HCT116 (cell line): ENCODE results near the gene GALNT16. TPM values are rescaled to one million over a fixed set of nuclear protein-coding genes. Genes with fewer than 3 reads are reported as not detected.

Experiments
- ATAC-seq: fragments of 200-7000 bp; cut with Tn5 transposase; 2 replicates; pipeline ENCODE4 v1.9.1; 2020; ENCODE audit warnings: mild to moderate bottlenecking, moderate library complexity
- BruUV-seq: library from RNA; stranded (reverse); fragments of 400-500 nt; replicated peaks from 2 replicates; lab custom pipeline; 2021; lab: Mats Ljungman, UMichigan
- CTCF ChIA-PET: fragments of 300-600 bp; sonication (Branson Sonifier 250); formaldehyde crosslinking; loops from one replicate; lab custom pipeline; 2021; ENCODE audit warnings: antibody characterized with exemption; lab: Charles Lee
- POLR2A ChIA-PET: fragments of 300-600, 350-600 bp; sonication (Branson Sonifier 250); formaldehyde crosslinking; loops from one replicate; lab custom pipeline; 2021; ENCODE audit warnings: antibody characterized with exemption; lab: Charles Lee
- RAD21 ChIA-PET, 2 experiments: fragments of 300-600 bp; sonication (Branson Sonifier 250); formaldehyde crosslinking; loops; one replicate each; lab custom pipeline; 2023; ENCODE audit warnings: low total read pairs in 2 of 2; ENCODE audit not compliant: uncharacterized antibody in 2 of 2, unreplicated experiment in 2 of 2, low non-redundant PET in 1 of 2; lab: Charles Lee
- DNase-seq: peaks from one replicate; pipeline ENCODE4 v3.0.0-alpha.2; 2010; ENCODE audit warnings: low read depth, low spot score
- H2AFZ ChIP-seq: fragments of 200-600 bp; shearing (Covaris generic), sonication (generic); 2 replicates; pipeline ENCODE4 v1.6.1; 2017; ENCODE audit warnings: low read depth, mixed run types, mixed read lengths, antibody characterized with exemption, low read length; ENCODE audit not compliant: poor library complexity, severe bottlenecking
- H3K27ac ChIP-seq: 2 replicates; pipeline ENCODE4 v1.5.1; 2012; ENCODE audit warnings: low read depth, low read length
- H3K27me3 ChIP-seq: fragments of 200-600 bp; sonication (generic); 2 replicates; pipeline ENCODE4 v1.6.1; 2016; ENCODE audit warnings: mixed run types, low read length, mixed read lengths; ENCODE audit not compliant: insufficient read depth
- H3K36me3 ChIP-seq, 2 experiments: fragments of 200-500 bp in 1 of 2; fragments of 200-600 bp in 1 of 2; sonication (Bioruptor generic) in 1 of 2; sonication (generic) in 1 of 2; 2 replicates each; pipeline versions ENCODE4 v1.5.1 to v1.6.1; 2014 to 2016; ENCODE audit warnings: low read length in 2 of 2, inconsistent platforms in 1 of 2, mixed read lengths in 1 of 2, mixed run types in 1 of 2; ENCODE audit not compliant: insufficient read depth in 2 of 2, control insufficient read depth in 1 of 2
- H3K4me1 ChIP-seq, 2 experiments: fragments of 200-600 bp in 1 of 2; sonication (generic) in 1 of 2; 2 replicates each; pipeline versions ENCODE4 v1.5.1 to v1.6.1; 2012 to 2017; ENCODE audit warnings: low read length in 2 of 2, inconsistent platforms in 1 of 2, mild to moderate bottlenecking in 1 of 2, mixed read lengths in 1 of 2, mixed run types in 1 of 2, moderate library complexity in 1 of 2; ENCODE audit not compliant: insufficient read depth in 2 of 2, control insufficient read depth in 1 of 2
- H3K4me2 ChIP-seq: fragments of 200-600 bp; sonication (generic); 2 replicates; pipeline ENCODE4 v1.6.1; 2017; ENCODE audit warnings: mixed run types, low read length, mixed read lengths
- H3K4me3 ChIP-seq, 2 experiments: fragments of 200-600 bp in 1 of 2; sonication (generic) in 1 of 2; replicated peaks in 1 of 2; 2 replicates each; pipeline ENCODE4 v1.5.1; 2011 to 2016; ENCODE audit warnings: low read length in 2 of 2, control low read depth in 1 of 2, low read depth in 1 of 2, mild to moderate bottlenecking in 1 of 2, mixed read lengths in 1 of 2, mixed run types in 1 of 2
- H3K79me2 ChIP-seq: fragments of 200-600 bp; sonication (generic); 2 replicates; pipeline ENCODE4 v1.6.1; 2017; ENCODE audit warnings: mild to moderate bottlenecking, mixed run types, low read length, moderate library complexity, mixed read lengths; ENCODE audit not compliant: insufficient read depth
- H3K9ac ChIP-seq: fragments of 200-600 bp; sonication (generic); 2 replicates; pipeline ENCODE4 v1.6.1; 2016; ENCODE audit warnings: low read length, mixed read lengths
- H3K9me2 ChIP-seq: fragments of 200-600 bp; sonication (generic), shearing (Covaris generic); 2 replicates; pipeline ENCODE4 v1.6.1; 2017; ENCODE audit warnings: mixed run types, mild to moderate bottlenecking, moderate library complexity; ENCODE audit not compliant: insufficient read depth
- H3K9me3 ChIP-seq, 2 experiments: fragments of 200-500 bp in 1 of 2; fragments of 200-600 bp in 1 of 2; sonication (Bioruptor generic) in 1 of 2; sonication (generic) in 1 of 2; 2 replicates each; pipeline ENCODE4 v1.6.1; 2014 to 2017; ENCODE audit warnings: low read length in 2 of 2, mixed read lengths in 2 of 2, inconsistent platforms in 1 of 2, low read depth in 1 of 2, mild to moderate bottlenecking in 1 of 2, mixed run types in 1 of 2, moderate library complexity in 1 of 2; ENCODE audit not compliant: control insufficient read depth in 1 of 2, insufficient read depth in 1 of 2
- H4K20me1 ChIP-seq: fragments of 200-600 bp; sonication (generic), shearing (Covaris generic); 2 replicates; pipeline ENCODE4 v1.6.1; 2017; ENCODE audit warnings: mixed run types, mild to moderate bottlenecking, moderate library complexity; ENCODE audit not compliant: insufficient read depth
- CBX3 ChIP-seq: IDR thresholded peaks from 2 replicates; pipeline ENCODE4 v1.6.1; 2012; ENCODE audit warnings: low read depth
- CEBPB ChIP-seq: IDR thresholded peaks from 2 replicates; pipeline ENCODE4 v1.6.1; 2012; ENCODE audit warnings: low read depth
- EZH2 ChIP-seq: fragments of 200-600 bp; sonication (generic); IDR thresholded peaks from 2 replicates; pipeline ENCODE4 v1.6.1; 2017; ENCODE audit warnings: antibody characterized with exemption, mixed run types
- POLR2A ChIP-seq: IDR thresholded peaks from 2 replicates; pipeline ENCODE4 v1.7.0; 2011; ENCODE audit warnings: borderline replicate concordance; ENCODE audit not compliant: insufficient read depth, insufficient read length; ENCODE audit errors: extremely low read depth
- POLR2AphosphoS5 ChIP-seq: IDR thresholded peaks from 2 replicates; pipeline ENCODE4 v1.6.1; 2011; ENCODE audit warnings: mild to moderate bottlenecking, low read depth, low read length, moderate library complexity
- RAD21 ChIP-seq: IDR thresholded peaks from 2 replicates; pipeline ENCODE4 v1.6.1; 2012; ENCODE audit warnings: low read depth, mild to moderate bottlenecking
- SIN3A ChIP-seq: IDR thresholded peaks from 2 replicates; pipeline ENCODE4 v1.6.1; 2012; ENCODE audit warnings: low read depth
- ZFX ChIP-seq: fragments of 450-650 bp; IDR thresholded peaks from 2 replicates; pipeline ENCODE4 v1.6.1; 2017
- intact Hi-C: fragments of 100-400 bp; cut with micrococcal nuclease; formaldehyde crosslinking; loops from 2 replicates; pipeline ENCODE4 v1.10.0; 2022
- total RNA-seq: library from RNA; stranded (reverse); gene quantifications from one replicate; pipeline ENCODE4 v1.2.1, GENCODE V29; 2021; ENCODE audit not compliant: unreplicated experiment
- TF ChIP-seq, protein P1 (sequence below), 3 experiments: fragments of 200-600 bp in 1 of 3; sonication (generic) in 1 of 3; IDR thresholded peaks in 2 of 3; conservative IDR thresholded peaks in 1 of 3; 2 replicates each; pipeline ENCODE4 v1.5.1; 2012 to 2017; ENCODE audit warnings: low read depth in 2 of 3, low read length in 2 of 3, antibody characterized with exemption in 1 of 3, borderline replicate concordance in 1 of 3, control low read depth in 1 of 3, mild to moderate bottlenecking in 1 of 3, mixed read lengths in 1 of 3, mixed run types in 1 of 3, moderate library complexity in 1 of 3; ENCODE audit not compliant: insufficient read depth in 1 of 3
- TF ChIP-seq, protein P2 (sequence below): IDR thresholded peaks from 2 replicates; pipeline ENCODE4 v1.6.1; 2012
- TF ChIP-seq, protein P3 (sequence below): IDR thresholded peaks from 2 replicates; pipeline ENCODE4 v1.6.1; 2012; ENCODE audit warnings: low read depth

GALNT16 gene
- total RNA-seq, 1 experiment from 2014 or later: 0.32 TPM

DNA sequence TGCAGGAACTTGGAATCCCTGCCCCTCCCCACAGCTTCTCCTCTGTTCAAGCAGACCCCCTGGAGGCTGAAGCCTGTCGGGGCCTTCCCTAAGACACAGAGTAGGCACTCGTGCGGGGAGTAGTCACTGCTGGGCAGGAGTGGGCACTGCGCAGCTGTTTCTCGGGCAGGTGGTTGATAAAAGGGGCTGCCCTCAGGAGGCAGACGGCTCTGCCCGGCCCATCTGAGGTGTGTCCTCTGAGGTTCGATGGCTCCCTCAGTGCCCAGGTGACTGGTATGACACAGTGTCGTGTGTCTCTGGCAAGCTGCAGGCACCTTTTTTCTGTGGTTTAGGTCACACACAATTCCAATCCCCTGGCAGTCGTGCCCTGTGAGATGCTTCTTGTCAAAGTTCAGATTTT is 10.1 kb downstream of the GALNT16 start:
- Histone ChIP-seq H3K9me2 (no peaks in the 10 kb centered on the region), H3K27ac (no peak overlapping the region), H4K20me1 (no peaks in the 10 kb centered on the region), H2AFZ (no peak overlapping the region), H3K4me1 (no peaks in the 10 kb centered on the region), H3K27me3 (no peaks in the 10 kb centered on the region), H3K9me3 (no peaks in the 10 kb centered on the region), H3K9ac (no peak overlapping the region), H3K79me2 (no peaks in the 10 kb centered on the region), H3K36me3 (no peaks in the 10 kb centered on the region), H3K4me3 (no peak overlapping the region), H3K4me2 (no peak overlapping the region)
- no TSS peak for BruUV-seq
- RAD21 ChIA-PET: no interaction called here
- no peak for ATAC-seq
- CTCF ChIA-PET: no interaction called here
- intact Hi-C loops: no loop called here
- DNase-seq: no peak
- TF ChIP-seq CEBPB: no peak
- POLR2A ChIA-PET: no interaction called here

DNA sequence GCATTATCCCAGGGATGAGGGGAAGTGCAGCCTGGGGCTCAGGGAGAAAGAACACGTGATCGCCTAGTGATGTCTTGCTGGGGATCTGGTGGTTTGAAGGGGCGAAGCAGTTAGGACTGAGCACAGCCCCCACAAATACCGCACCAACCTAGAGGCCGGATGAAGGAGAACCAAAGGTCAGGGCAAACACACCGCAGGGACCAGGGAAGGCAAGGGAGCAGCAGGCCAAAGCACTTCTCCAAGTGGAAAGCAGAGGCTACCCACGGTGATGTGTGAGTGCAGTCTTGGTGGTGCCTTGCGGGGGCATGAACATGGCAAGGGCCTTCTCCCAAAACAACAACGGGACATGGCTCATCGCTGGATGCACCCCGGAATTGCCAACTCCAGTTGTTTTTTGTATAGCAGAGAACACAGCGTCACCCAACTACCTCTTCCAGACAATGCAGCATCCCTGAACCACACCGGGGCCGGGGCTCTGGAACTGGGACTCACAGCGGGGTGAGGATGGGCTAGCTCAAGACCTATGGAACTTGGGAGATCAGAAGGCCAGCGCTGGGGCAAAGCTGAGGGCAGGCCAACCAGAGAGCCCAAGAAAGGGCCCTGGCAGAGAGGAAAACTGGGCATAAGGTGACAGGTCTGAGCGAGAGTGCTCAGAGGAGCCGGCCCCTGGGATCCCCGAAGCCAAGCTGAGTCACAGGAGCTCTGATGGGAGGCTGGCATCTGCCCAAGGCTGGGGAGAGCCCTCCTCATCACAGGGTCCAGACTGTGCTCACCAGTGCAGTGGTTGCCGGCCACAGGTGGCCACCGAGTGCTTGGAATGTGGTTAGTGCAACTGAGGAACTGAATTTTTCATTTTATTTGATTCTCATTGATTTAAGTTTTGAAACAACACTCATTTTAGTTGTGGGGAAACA is 11.1 kb downstream of the GALNT16 start:
- no peaks in the 10 kb centered on the region for H4K20me1 ChIP-seq
- H3K9me3 ChIP-seq: no peaks in the 10 kb centered on the region
- H3K27ac ChIP-seq: no peak overlapping the region
- BruUV-seq: no TSS peak
- DNase-seq (no peak), ATAC-seq (no peak; the same call in 1 of the 2 replicates)
- RAD21 ChIA-PET: no interaction called here
- H3K4me2 ChIP-seq: no peak overlapping the region
- CTCF ChIA-PET: no interaction called here
- no peaks in the 10 kb centered on the region for H3K79me2 ChIP-seq
- POLR2A ChIA-PET: no interaction called here
- H3K27me3 ChIP-seq: no peaks in the 10 kb centered on the region
- intact Hi-C loops: no loop called here
- H3K4me1 ChIP-seq: no peaks in the 10 kb centered on the region
- H3K9me2 ChIP-seq: no peaks in the 10 kb centered on the region
- no peak overlapping the region for H3K9ac ChIP-seq
- H2AFZ ChIP-seq: no peak overlapping the region
- H3K36me3 ChIP-seq: no peaks in the 10 kb centered on the region
- H3K4me3 ChIP-seq: no peak overlapping the region
- TF ChIP-seq, protein P1, sequence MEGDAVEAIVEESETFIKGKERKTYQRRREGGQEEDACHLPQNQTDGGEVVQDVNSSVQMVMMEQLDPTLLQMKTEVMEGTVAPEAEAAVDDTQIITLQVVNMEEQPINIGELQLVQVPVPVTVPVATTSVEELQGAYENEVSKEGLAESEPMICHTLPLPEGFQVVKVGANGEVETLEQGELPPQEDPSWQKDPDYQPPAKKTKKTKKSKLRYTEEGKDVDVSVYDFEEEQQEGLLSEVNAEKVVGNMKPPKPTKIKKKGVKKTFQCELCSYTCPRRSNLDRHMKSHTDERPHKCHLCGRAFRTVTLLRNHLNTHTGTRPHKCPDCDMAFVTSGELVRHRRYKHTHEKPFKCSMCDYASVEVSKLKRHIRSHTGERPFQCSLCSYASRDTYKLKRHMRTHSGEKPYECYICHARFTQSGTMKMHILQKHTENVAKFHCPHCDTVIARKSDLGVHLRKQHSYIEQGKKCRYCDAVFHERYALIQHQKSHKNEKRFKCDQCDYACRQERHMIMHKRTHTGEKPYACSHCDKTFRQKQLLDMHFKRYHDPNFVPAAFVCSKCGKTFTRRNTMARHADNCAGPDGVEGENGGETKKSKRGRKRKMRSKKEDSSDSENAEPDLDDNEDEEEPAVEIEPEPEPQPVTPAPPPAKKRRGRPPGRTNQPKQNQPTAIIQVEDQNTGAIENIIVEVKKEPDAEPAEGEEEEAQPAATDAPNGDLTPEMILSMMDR (IDR thresholded peaks at IDR 0.05 in 2 of 3, conservative IDR thresholded peaks at IDR 0.05 in 1 of 3; ENCODE audit: borderline replicate concordance in 1 of 3, insufficient read depth in 1 of 3, low read depth in 2 of 3, low read length in 2 of 3): no peak
- TF ChIP-seq RAD21 (no peak), CBX3 (no peak), POLR2AphosphoS5 (no peak), POLR2A (no peak), ZFX (no peak), EZH2 (no peak), SIN3A (no peak)
- TF ChIP-seq, protein P2, sequence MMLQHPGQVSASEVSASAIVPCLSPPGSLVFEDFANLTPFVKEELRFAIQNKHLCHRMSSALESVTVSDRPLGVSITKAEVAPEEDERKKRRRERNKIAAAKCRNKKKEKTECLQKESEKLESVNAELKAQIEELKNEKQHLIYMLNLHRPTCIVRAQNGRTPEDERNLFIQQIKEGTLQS: no peak
- TF ChIP-seq, protein P3, sequence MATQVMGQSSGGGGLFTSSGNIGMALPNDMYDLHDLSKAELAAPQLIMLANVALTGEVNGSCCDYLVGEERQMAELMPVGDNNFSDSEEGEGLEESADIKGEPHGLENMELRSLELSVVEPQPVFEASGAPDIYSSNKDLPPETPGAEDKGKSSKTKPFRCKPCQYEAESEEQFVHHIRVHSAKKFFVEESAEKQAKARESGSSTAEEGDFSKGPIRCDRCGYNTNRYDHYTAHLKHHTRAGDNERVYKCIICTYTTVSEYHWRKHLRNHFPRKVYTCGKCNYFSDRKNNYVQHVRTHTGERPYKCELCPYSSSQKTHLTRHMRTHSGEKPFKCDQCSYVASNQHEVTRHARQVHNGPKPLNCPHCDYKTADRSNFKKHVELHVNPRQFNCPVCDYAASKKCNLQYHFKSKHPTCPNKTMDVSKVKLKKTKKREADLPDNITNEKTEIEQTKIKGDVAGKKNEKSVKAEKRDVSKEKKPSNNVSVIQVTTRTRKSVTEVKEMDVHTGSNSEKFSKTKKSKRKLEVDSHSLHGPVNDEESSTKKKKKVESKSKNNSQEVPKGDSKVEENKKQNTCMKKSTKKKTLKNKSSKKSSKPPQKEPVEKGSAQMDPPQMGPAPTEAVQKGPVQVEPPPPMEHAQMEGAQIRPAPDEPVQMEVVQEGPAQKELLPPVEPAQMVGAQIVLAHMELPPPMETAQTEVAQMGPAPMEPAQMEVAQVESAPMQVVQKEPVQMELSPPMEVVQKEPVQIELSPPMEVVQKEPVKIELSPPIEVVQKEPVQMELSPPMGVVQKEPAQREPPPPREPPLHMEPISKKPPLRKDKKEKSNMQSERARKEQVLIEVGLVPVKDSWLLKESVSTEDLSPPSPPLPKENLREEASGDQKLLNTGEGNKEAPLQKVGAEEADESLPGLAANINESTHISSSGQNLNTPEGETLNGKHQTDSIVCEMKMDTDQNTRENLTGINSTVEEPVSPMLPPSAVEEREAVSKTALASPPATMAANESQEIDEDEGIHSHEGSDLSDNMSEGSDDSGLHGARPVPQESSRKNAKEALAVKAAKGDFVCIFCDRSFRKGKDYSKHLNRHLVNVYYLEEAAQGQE: no peak
